ENCODE measurements around the gene PTPRN2.

DNA sequence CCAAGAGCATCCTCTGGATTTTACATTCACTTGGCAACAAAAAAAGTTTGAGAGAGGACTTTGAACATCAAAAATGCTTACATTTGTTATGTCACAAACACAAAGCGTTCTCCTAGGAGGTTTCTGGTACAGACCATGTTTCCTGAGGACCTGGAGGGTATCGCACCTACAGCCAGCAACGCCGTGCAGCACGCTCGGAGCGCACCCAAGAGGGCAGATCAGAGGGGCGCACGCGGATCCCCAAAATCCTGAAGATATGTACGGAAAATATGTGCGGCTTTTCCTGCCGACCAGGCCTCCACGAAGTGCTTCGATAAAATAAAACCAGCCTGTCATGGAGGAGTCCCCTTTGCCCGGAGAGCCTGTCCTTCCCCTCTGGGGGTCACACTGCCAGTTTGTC, 796.0 kb downstream of the PTPRN2 start:
- TF ChIP-seq, protein P1, sequence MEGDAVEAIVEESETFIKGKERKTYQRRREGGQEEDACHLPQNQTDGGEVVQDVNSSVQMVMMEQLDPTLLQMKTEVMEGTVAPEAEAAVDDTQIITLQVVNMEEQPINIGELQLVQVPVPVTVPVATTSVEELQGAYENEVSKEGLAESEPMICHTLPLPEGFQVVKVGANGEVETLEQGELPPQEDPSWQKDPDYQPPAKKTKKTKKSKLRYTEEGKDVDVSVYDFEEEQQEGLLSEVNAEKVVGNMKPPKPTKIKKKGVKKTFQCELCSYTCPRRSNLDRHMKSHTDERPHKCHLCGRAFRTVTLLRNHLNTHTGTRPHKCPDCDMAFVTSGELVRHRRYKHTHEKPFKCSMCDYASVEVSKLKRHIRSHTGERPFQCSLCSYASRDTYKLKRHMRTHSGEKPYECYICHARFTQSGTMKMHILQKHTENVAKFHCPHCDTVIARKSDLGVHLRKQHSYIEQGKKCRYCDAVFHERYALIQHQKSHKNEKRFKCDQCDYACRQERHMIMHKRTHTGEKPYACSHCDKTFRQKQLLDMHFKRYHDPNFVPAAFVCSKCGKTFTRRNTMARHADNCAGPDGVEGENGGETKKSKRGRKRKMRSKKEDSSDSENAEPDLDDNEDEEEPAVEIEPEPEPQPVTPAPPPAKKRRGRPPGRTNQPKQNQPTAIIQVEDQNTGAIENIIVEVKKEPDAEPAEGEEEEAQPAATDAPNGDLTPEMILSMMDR (IDR thresholded peaks at IDR 0.05), result no peak
- TF ChIP-seq POLR2A (IDR thresholded peaks at IDR 0.05), result no peak
